ENCODE results near the gene TTLL11.

GRCh38 chr9:122107291-122107805 is 14.2 kb upstream of the TTLL11 start:
- TF ChIP-seq TCF4 (CRISPR knock-in tag; IDR thresholded peaks at IDR 0.05; ENCODE audit: borderline replicate concordance) (no peak), OSR1 (CRISPR knock-in tag; IDR thresholded peaks at IDR 0.05) (no peak), PATZ1 (CRISPR knock-in tag; IDR thresholded peaks at IDR 0.05; ENCODE audit: borderline replicate concordance) (no peak)

Measured in SK-N-SH treated with all-trans-retinoic acid at 6 μM for 48 hours (cell line).